ENCODE results near the gene TRMT10B. TPM values are rescaled to one million over a fixed set of nuclear protein-coding genes. Genes with fewer than 3 reads are reported as not detected.
"Not testable (repeated sequence)": the region's sequence is repeated elsewhere in the genome, so short reads cannot be mapped to it uniquely, and the experiment has no call there.

The TRMT10B gene
- total RNA-seq, 1 experiment from 2014 or later: 5.2 TPM

DNA sequence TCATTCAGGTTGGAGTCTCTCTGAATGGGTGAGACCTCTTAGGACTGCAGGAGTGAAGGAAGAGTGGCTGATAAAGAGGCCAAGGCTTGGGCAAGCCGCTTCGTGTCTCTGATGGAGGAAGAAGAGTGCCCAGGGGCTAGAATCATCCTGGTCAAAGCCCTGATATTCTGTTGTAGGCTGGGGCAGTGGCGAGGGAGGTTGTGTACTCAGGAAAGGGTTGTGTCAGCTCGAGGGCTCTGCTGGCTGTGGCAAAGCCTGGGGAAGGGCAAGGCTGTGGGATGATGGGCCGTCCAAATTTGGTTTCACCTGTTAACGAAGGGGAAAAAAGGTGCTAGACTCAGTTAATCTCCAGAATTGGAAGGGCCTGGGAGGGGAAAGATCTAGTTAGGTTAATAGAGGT, 2.4 kb upstream of the TRMT10B start:
- POLR2A ChIA-PET (ENCODE audit: unreplicated experiment): no interaction called here
- 0 out of 2 replicates have a peak, but pooled peaks cover 4% of the 10 kb centered on the region for H3K79me2 ChIP-seq (ENCODE audit: low read depth)
- no TSS peak for BruUV-seq (replicated peaks)
- intact Hi-C loops (cut with micrococcal nuclease; ENCODE audit: unreplicated experiment): no loop called here
- H3K4me2 ChIP-seq: no peak overlapping the region
- H4K20me1 ChIP-seq (ENCODE audit: insufficient read depth): no peaks in the 10 kb centered on the region
- H3K4me1 ChIP-seq (replicated peaks; ENCODE audit: insufficient read depth): 0 out of 2 replicates have a peak, but pooled peaks cover 6% of the 10 kb centered on the region
- no peaks in the 10 kb centered on the region for H3K9me3 ChIP-seq (ENCODE audit: insufficient read depth, low read depth)
- no peaks in the 10 kb centered on the region for H3K9me2 ChIP-seq (ENCODE audit: insufficient read depth)
- no peak for DNase-seq
- no peaks in the 10 kb centered on the region for H3K27me3 ChIP-seq (ENCODE audit: insufficient read depth, low read depth)
- TF ChIP-seq, protein P1, sequence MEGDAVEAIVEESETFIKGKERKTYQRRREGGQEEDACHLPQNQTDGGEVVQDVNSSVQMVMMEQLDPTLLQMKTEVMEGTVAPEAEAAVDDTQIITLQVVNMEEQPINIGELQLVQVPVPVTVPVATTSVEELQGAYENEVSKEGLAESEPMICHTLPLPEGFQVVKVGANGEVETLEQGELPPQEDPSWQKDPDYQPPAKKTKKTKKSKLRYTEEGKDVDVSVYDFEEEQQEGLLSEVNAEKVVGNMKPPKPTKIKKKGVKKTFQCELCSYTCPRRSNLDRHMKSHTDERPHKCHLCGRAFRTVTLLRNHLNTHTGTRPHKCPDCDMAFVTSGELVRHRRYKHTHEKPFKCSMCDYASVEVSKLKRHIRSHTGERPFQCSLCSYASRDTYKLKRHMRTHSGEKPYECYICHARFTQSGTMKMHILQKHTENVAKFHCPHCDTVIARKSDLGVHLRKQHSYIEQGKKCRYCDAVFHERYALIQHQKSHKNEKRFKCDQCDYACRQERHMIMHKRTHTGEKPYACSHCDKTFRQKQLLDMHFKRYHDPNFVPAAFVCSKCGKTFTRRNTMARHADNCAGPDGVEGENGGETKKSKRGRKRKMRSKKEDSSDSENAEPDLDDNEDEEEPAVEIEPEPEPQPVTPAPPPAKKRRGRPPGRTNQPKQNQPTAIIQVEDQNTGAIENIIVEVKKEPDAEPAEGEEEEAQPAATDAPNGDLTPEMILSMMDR (conservative IDR thresholded peaks at IDR 0.05): no peak
- no peak for TF ChIP-seq EZH2 (IDR thresholded peaks at IDR 0.05; ENCODE audit: low read depth)
- H3K36me3 ChIP-seq (ENCODE audit: low read depth): no peaks in the 10 kb centered on the region
- CTCF ChIA-PET: interaction anchor here (0.6 kb wide), 1 partner anchor 313 kb away, joined by 9 read pairs; no protein-coding TSS in a partner anchor
- no peak overlapping the region for H2AFZ ChIP-seq
- H3F3A ChIP-seq (ENCODE audit: insufficient read depth, low read depth): no peaks in the 10 kb centered on the region
- H3K4me3 ChIP-seq: no peak overlapping the region
- no peak overlapping the region for H3K27ac ChIP-seq

DNA sequence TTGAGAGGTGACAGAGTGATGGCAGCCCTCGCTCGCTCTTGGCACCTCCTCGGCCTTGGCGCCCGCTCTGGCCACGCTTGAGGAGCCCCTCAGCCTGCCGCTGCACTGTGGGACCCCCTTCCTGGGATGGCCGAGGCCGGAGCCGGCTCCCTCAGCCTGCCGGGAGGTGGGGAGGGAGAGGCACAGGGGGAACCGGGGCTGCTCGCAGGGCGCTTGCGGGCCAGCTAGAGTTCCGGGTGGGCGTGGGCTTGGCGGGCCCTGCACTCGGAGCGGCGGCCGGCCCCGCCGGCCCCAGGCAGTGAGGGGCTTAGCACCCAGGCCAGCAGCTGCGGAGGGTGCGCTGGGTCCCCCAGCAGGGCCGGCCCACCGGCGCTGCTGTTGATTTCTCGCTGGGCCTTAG, 1.9 kb upstream of the TRMT10B start:
- H3K27ac ChIP-seq; H3K4me3 ChIP-seq; BruUV-seq (replicated peaks); H3K36me3 ChIP-seq (ENCODE audit: low read depth); intact Hi-C loops (cut with micrococcal nuclease; ENCODE audit: unreplicated experiment); H3K9me3 ChIP-seq (ENCODE audit: insufficient read depth, low read depth); H2AFZ ChIP-seq; CTCF ChIA-PET; H3K9me2 ChIP-seq (ENCODE audit: insufficient read depth); H3K4me2 ChIP-seq; H3K4me1 ChIP-seq (replicated peaks; ENCODE audit: insufficient read depth); H4K20me1 ChIP-seq (ENCODE audit: insufficient read depth); H3K27me3 ChIP-seq (ENCODE audit: insufficient read depth, low read depth); H3K79me2 ChIP-seq (ENCODE audit: low read depth); H3F3A ChIP-seq (ENCODE audit: insufficient read depth, low read depth); DNase-seq: not testable (repeated sequence)
- POLR2A ChIA-PET (ENCODE audit: unreplicated experiment): interaction anchor here (0.6 kb wide), 2 partner anchors 286 to 349 kb away, joined by 8 to 17 read pairs; partner anchors contain the start of gene ZBTB5

- H3K27ac ChIP-seq; BruUV-seq (replicated peaks); H3K9me3 ChIP-seq (ENCODE audit: insufficient read depth, low read depth); H3K27me3 ChIP-seq (ENCODE audit: insufficient read depth, low read depth); H3K9me2 ChIP-seq (ENCODE audit: insufficient read depth); H3K4me1 ChIP-seq (replicated peaks; ENCODE audit: insufficient read depth); CTCF ChIA-PET; intact Hi-C loops (cut with micrococcal nuclease; ENCODE audit: unreplicated experiment); H3K4me3 ChIP-seq; H3K4me2 ChIP-seq; H3K79me2 ChIP-seq (ENCODE audit: low read depth); H3F3A ChIP-seq (ENCODE audit: insufficient read depth, low read depth); H3K36me3 ChIP-seq (ENCODE audit: low read depth); H2AFZ ChIP-seq; H4K20me1 ChIP-seq (ENCODE audit: insufficient read depth); DNase-seq: not testable (repeated sequence)
- POLR2A ChIA-PET (ENCODE audit: unreplicated experiment): interaction anchor here (0.6 kb wide), 2 partner anchors 287 to 349 kb away, joined by 8 to 17 read pairs; partner anchors contain the start of gene ZBTB5
These were observed 1.5 kb upstream of the TRMT10B start for GRCh38 chr9:37752112-37752511.

DNA sequence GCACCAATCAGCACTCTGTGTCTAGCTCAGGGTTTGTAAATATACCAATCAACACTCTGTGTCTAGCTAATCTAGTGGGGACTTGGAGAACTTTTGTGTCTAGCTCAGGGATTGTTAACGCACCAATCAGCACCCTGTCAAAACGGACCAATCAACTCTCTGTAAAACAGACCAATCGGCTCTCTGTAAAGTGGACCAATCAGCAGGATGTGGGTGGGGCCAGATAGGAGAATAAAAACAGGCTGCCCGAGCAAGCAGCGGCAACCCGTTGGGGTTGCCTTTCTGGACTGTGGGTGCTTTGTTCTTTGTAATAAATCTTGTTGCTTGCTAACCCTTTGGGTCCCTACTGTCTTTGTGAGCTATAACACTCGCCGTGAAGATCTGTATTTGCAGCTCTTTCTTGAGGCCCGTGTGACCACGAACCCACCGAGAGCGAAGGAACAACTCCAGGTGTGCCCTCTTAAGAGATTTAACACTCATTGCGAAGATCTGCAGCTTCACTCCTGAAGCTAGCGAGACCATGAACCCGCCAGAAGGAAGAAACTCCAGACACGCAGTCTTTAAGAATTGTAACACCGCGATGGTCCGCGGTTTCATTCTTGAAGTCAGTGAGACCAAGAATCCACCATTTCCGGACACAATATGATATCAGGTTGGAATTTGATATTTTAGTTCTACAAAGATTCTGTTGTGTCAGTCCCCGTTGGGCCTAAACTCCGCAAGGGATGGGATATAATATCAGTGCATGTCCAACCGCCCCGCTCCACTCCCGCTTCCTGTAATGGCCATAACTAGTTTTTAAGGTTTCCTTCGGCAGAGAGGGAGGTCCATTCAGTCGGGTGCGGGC, 740 bp upstream of the TRMT10B start:
- H3K36me3 ChIP-seq (ENCODE audit: low read depth): no peaks in the 10 kb centered on the region
- ChIA-PET POLR2A (ENCODE audit: unreplicated experiment) (no interaction called here), CTCF (no interaction called here)
- no peak overlapping the region for H3K27ac ChIP-seq
- H3K9me3 ChIP-seq (ENCODE audit: insufficient read depth, low read depth): no peaks in the 10 kb centered on the region
- BruUV-seq (replicated peaks): no TSS peak
- H3K9me2 ChIP-seq (ENCODE audit: insufficient read depth): no peaks in the 10 kb centered on the region
- TF ChIP-seq EZH2 (IDR thresholded peaks at IDR 0.05; ENCODE audit: low read depth): no peak
- TF ChIP-seq, protein P1 (conservative IDR thresholded peaks at IDR 0.05): no peak
- 0 out of 2 replicates have a peak, but pooled peaks cover 4% of the 10 kb centered on the region for H3K79me2 ChIP-seq (ENCODE audit: low read depth)
- peak overlapping the region; percentile 96 for H2AFZ ChIP-seq
- H3F3A ChIP-seq (ENCODE audit: insufficient read depth, low read depth): no peaks in the 10 kb centered on the region
- no peak for DNase-seq
- no peaks in the 10 kb centered on the region for H3K27me3 ChIP-seq (ENCODE audit: insufficient read depth, low read depth)
- peak overlapping the region; percentile 96; the same call in 1 of the 2 replicates for H3K4me3 ChIP-seq
- H3K4me2 ChIP-seq: peak overlapping the region; percentile 82
- intact Hi-C loops (cut with micrococcal nuclease; ENCODE audit: unreplicated experiment): no loop called here
- no peaks in the 10 kb centered on the region for H4K20me1 ChIP-seq (ENCODE audit: insufficient read depth)
- 0 out of 2 replicates have a peak, but pooled peaks cover 6% of the 10 kb centered on the region for H3K4me1 ChIP-seq (replicated peaks; ENCODE audit: insufficient read depth)
